Sigmoid colon (tissue), 3 donors: ENCODE data around the gene SLC17A6.

Experiments used
- POLR2A ChIP-seq, 2 donors: fragments of 450-650 bp; IDR thresholded peaks; one replicate each; pipeline ENCODE4 v1.6.1; 2016; ENCODE audit warnings: antibody characterized with exemption in 2 of 2, mild to moderate bottlenecking in 2 of 2, moderate library complexity in 2 of 2
- TF ChIP-seq, protein P1 (sequence below), 4 experiments: fragments of 450-650 bp in 3 of 4; fragments of 200-600 bp in 1 of 4; IDR thresholded peaks; one replicate each; pipeline ENCODE4 v1.5.1; 2016 to 2019; ENCODE audit warnings: antibody characterized with exemption in 4 of 4, mild to moderate bottlenecking in 3 of 4, moderate library complexity in 2 of 4

DNA sequence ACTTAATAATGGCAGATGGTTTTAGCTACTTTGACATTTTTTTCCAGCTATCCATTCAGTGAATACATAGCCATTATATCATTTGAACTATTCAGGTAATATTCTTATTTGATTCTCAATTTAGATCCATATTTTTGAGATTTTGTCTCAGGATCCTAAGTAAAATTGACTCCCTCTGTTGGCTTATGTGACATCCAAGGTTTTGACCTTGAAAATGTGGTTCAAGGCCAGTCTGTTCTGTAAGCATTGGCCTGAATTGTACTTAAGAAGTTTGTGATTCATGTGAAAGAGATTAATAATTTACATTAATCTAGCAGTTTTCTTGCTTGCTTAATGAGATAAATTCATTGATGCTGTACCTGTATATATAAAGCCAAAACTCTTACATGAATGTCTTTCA, 1.6 kb upstream of the SLC17A6 start:
- TF ChIP-seq, protein P1, sequence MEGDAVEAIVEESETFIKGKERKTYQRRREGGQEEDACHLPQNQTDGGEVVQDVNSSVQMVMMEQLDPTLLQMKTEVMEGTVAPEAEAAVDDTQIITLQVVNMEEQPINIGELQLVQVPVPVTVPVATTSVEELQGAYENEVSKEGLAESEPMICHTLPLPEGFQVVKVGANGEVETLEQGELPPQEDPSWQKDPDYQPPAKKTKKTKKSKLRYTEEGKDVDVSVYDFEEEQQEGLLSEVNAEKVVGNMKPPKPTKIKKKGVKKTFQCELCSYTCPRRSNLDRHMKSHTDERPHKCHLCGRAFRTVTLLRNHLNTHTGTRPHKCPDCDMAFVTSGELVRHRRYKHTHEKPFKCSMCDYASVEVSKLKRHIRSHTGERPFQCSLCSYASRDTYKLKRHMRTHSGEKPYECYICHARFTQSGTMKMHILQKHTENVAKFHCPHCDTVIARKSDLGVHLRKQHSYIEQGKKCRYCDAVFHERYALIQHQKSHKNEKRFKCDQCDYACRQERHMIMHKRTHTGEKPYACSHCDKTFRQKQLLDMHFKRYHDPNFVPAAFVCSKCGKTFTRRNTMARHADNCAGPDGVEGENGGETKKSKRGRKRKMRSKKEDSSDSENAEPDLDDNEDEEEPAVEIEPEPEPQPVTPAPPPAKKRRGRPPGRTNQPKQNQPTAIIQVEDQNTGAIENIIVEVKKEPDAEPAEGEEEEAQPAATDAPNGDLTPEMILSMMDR (IDR thresholded peaks at IDR 0.05): no peak
- TF ChIP-seq POLR2A (IDR thresholded peaks at IDR 0.05): no peak
